Measurements from ENCODE around the gene RPS3.

The RPS3 gene

GRCh38 chr11:75445315-75445953 lies 46.1 kb downstream of the RPS3 start:
- Histone ChIP-seq H3K27ac (no peak overlapping the region), H3K27me3 (no peaks in the 10 kb centered on the region)

GRCh38 chr11:75447415-75447814 lies 48.1 kb downstream of the RPS3 start:
- H3K36me3 ChIP-seq: peaks cover 0 to 5% (median 4%) of the 10 kb centered on the region in 3 donors
- H3K4me1 ChIP-seq: no peaks in the 10 kb centered on the region
- H3K9me3 ChIP-seq: no peaks in the 10 kb centered on the region
- peaks cover 0 to 4% of the 10 kb centered on the region in 2 donors for H3K27me3 ChIP-seq
- no peak for DNase-seq
- TF ChIP-seq CTCF (IDR thresholded peaks at IDR 0.05): no peak
- no peak overlapping the region for H3K27ac ChIP-seq
- intact Hi-C loops (cut with DNase I; ENCODE audit: low total_unique reads): loop anchor here (2.0 to 10.0 kb wide), 2 partner anchors 53 to 83 kb away; partner anchors contain the start of gene RPS3
- H3K4me3 ChIP-seq: no peak overlapping the region

More at GRCh38 chr11:75445315-75445953, 46.1 kb downstream of the RPS3 start:
- TF ChIP-seq CTCF (IDR thresholded peaks at IDR 0.05): peak; percentile 93 to 98
- no peaks in the 10 kb centered on the region for H3K9me3 ChIP-seq
- peaks cover 0 to 13% (median 4%) of the 10 kb centered on the region in 3 donors for H3K36me3 ChIP-seq
- H3K4me3 ChIP-seq: no peak overlapping the region
- intact Hi-C loops (cut with DNase I; ENCODE audit: low total_unique reads): loop anchor here (10.0 kb wide), 1 partner anchor 51 kb away; the partner anchor contains the start of gene RPS3
- no peaks in the 10 kb centered on the region for H3K4me1 ChIP-seq
- peak; percentile 69 to 77 for DNase-seq

- TF ChIP-seq CTCF (IDR thresholded peaks at IDR 0.05): no peak
- no peak for DNase-seq
- Histone ChIP-seq H3K4me1 (peaks cover 0 to 4% (median 3%) of the 10 kb centered on the region in 4 donors), H3K36me3 (peaks cover 0 to 4% (median 4%) of the 10 kb centered on the region in 3 donors), H3K4me3 (no peak overlapping the region), H3K27me3 (peaks cover 0 to 4% of the 10 kb centered on the region in 2 donors), H3K27ac (no peak overlapping the region), H3K9me3 (no peaks in the 10 kb centered on the region)
- intact Hi-C loops (cut with DNase I; ENCODE audit: low total_unique reads): loop anchor here (10.0 kb wide), 1 partner anchor 54 kb away; the partner anchor contains the start of gene RPS3
Measured at GRCh38 chr11:75449271-75449670, 50.0 kb downstream of the RPS3 start.

GRCh38 chr11:75449776-75450175 lies 50.5 kb downstream of the RPS3 start:
- H3K4me3 ChIP-seq: no peak overlapping the region
- peaks cover 0 to 4% of the 10 kb centered on the region in 2 donors for H3K27me3 ChIP-seq
- H3K9me3 ChIP-seq: no peaks in the 10 kb centered on the region
- no peak for TF ChIP-seq CTCF (IDR thresholded peaks at IDR 0.05)
- no peak overlapping the region for H3K27ac ChIP-seq
- H3K4me1 ChIP-seq: peaks cover 0 to 9% (median 6%) of the 10 kb centered on the region in 4 donors
- intact Hi-C loops (cut with DNase I; ENCODE audit: low total_unique reads): loop anchor here (10.0 kb wide), 1 partner anchor 55 kb away; the partner anchor contains the start of gene RPS3
- peaks cover 0 to 4% (median 4%) of the 10 kb centered on the region in 3 donors for H3K36me3 ChIP-seq
- DNase-seq: no peak

- intact Hi-C loops (cut with DNase I; ENCODE audit: low total_unique reads): no loop called here
- Histone ChIP-seq H3K36me3 (peaks cover 0 to 4% (median 4%) of the 10 kb centered on the region in 3 donors), H3K9me3 (no peaks in the 10 kb centered on the region), H3K4me1 (peaks cover 0 to 11% (median 6%) of the 10 kb centered on the region in 4 donors), H3K27me3 (peaks cover 0 to 4% of the 10 kb centered on the region in 2 donors), H3K27ac (no peak overlapping the region), H3K4me3 (no peak overlapping the region)
- TF ChIP-seq CTCF (IDR thresholded peaks at IDR 0.05): no peak
- no peak for DNase-seq
Measured at GRCh38 chr11:75450236-75450635, 50.9 kb downstream of the RPS3 start.

All from tibial artery (tissue), 4 donors.